Measurements from ENCODE around the gene RAPGEF1. TPM values are rescaled to one million over a fixed set of nuclear protein-coding genes. Genes with fewer than 3 reads are reported as not detected.

RAPGEF1 gene
- total and polyA plus RNA-seq, 2 of the 13 experiments (the other 11 are each of a cell fraction or from before 2014, with no cell fraction given) = 21.2 to 38.9 TPM

DNA sequence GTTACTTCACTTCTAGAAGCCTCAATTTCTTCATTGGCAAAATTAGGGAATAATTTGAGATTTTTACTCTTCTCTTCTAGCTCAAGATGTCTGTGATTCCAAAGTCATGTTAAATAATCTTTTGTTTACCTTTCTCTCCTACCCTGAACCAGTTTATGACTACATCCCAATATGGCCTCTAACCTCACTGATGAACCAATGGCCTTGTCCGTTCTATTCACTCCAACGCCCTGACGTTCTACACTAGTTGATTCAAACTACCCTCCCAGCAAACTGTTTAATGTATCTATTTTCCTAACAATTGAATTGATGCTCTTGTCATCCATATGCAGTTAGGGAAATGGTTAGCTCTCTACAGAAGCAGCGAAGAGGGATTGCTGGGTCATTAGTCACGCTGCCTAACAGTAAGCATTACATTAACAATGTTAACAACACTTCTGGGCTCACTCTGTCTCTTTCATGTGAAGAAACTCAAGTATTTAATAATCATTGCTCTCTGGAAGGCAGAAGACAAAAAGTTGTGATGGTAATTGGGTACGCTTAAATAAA, 38.0 kb downstream of the RAPGEF1 start:
- DNase-seq (ENCODE audit: low spot score) (no peak), FAIRE-seq (no peak), ATAC-seq (no peak)
- TF ChIP-seq NR2C2 (CRISPR knock-in tag; IDR thresholded peaks at IDR 0.05; ENCODE audit: borderline replicate concordance) (no peak), ZNF143 (CRISPR knock-in tag; IDR thresholded peaks at IDR 0.05) (no peak), ZNF574 (CRISPR knock-in tag; IDR thresholded peaks at IDR 0.05) (no peak), YY1 (IDR thresholded peaks at IDR 0.05; ENCODE audit: insufficient read depth, insufficient replicate concordance, low read depth, low read length) (no peak), HNRNPH1 (optimal IDR thresholded peaks at IDR 0.05; ENCODE audit: low read depth, low read length) (no peak), HDAC1 (CRISPR knock-in tag; IDR thresholded peaks at IDR 0.05) (no peak), SKI (IDR thresholded peaks at IDR 0.05; ENCODE audit: partially characterized antibody) (no peak), ZNF354B (CRISPR knock-in tag; IDR thresholded peaks at IDR 0.05) (no peak), REPIN1 (CRISPR knock-in tag; IDR thresholded peaks at IDR 0.05; ENCODE audit: borderline replicate concordance, low read depth) (no peak), ZBTB8A (CRISPR knock-in tag; IDR thresholded peaks at IDR 0.05; ENCODE audit: borderline replicate concordance, low read depth) (no peak), MAFG (CRISPR knock-in tag; IDR thresholded peaks at IDR 0.05) (no peak), ZNF503 (CRISPR knock-in tag; IDR thresholded peaks at IDR 0.05) (no peak), SP2 (CRISPR knock-in tag; IDR thresholded peaks at IDR 0.05) (no peak)
- TF ChIP-seq, protein P1, sequence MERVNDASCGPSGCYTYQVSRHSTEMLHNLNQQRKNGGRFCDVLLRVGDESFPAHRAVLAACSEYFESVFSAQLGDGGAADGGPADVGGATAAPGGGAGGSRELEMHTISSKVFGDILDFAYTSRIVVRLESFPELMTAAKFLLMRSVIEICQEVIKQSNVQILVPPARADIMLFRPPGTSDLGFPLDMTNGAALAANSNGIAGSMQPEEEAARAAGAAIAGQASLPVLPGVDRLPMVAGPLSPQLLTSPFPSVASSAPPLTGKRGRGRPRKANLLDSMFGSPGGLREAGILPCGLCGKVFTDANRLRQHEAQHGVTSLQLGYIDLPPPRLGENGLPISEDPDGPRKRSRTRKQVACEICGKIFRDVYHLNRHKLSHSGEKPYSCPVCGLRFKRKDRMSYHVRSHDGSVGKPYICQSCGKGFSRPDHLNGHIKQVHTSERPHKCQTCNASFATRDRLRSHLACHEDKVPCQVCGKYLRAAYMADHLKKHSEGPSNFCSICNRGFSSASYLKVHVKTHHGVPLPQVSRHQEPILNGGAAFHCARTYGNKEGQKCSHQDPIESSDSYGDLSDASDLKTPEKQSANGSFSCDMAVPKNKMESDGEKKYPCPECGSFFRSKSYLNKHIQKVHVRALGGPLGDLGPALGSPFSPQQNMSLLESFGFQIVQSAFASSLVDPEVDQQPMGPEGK (CRISPR knock-in tag; IDR thresholded peaks at IDR 0.05) = no peak
- Histone ChIP-seq H3K79me2 (ENCODE audit: insufficient read depth, low read length) (peaks cover 55% of the 10 kb centered on the region), H3K27ac (ENCODE audit: extremely low read length, insufficient read depth, low read length) (no peak overlapping the region), H3K9ac (ENCODE audit: insufficient read depth, low read depth, low read length) (no peak overlapping the region), H3K4me1 (ENCODE audit: insufficient read depth, low read length) (peaks cover 59% of the 10 kb centered on the region), H3K4me2 (ENCODE audit: low read depth, low read length) (no peak overlapping the region), H2AFZ (ENCODE audit: low read length) (no peak overlapping the region), H3K9me3 (ENCODE audit: low read length) (no peaks in the 10 kb centered on the region), H4K20me1 (ENCODE audit: insufficient read depth, low read length) (peaks cover 8% of the 10 kb centered on the region), H3K36me3 (replicated peaks in 1 of 2; ENCODE audit: control insufficient read depth in 1 of 2, insufficient read depth in 2 of 2, low read length in 2 of 2) (no peaks in the 10 kb centered on the region), H3K4me3 (replicated peaks in 1 of 3; ENCODE audit: insufficient read depth in 1 of 3, low read depth in 2 of 3, low read length in 3 of 3) (no peak overlapping the region), H3K27me3 (ENCODE audit: control insufficient read depth in 1 of 2, insufficient read depth in 2 of 2, low read length in 2 of 2) (no peaks in the 10 kb centered on the region)
- intact Hi-C loops (cut with micrococcal nuclease; ENCODE audit: unreplicated experiment) = no loop called here
- WGBS (ENCODE audit: low lambda C conversion rate) = 97% methylated on average over 6 of the region's 6 CpGs
- in situ Hi-C loops (cut with HindIII; ENCODE audit: extremely low pct_ligation_motif_present, low pct_unique_long_range_greater_than_20kb) = no loop called here
- BruUV-seq (replicated peaks) = no TSS peak
- ChIA-PET CTCF (ENCODE audit: low intra/inter-chr PET ratio, low total read pairs) (no interaction called here), POLR2A (interaction anchor here (0.8 kb wide), 1 partner anchor 31 kb away, joined by 3 read pairs; no protein-coding TSS in a partner anchor)
